GM18867 (cell line): ENCODE measurements around the gene TCF3.

Experiments
- ATAC-seq: cut with Tn5 transposase; IDR thresholded peaks from one replicate; pipeline ENCODE4 v1.9.1; 2021; ENCODE audit warnings: mild to moderate bottlenecking, moderate library complexity; ENCODE audit not compliant: unreplicated experiment

The TCF3 gene

DNA sequence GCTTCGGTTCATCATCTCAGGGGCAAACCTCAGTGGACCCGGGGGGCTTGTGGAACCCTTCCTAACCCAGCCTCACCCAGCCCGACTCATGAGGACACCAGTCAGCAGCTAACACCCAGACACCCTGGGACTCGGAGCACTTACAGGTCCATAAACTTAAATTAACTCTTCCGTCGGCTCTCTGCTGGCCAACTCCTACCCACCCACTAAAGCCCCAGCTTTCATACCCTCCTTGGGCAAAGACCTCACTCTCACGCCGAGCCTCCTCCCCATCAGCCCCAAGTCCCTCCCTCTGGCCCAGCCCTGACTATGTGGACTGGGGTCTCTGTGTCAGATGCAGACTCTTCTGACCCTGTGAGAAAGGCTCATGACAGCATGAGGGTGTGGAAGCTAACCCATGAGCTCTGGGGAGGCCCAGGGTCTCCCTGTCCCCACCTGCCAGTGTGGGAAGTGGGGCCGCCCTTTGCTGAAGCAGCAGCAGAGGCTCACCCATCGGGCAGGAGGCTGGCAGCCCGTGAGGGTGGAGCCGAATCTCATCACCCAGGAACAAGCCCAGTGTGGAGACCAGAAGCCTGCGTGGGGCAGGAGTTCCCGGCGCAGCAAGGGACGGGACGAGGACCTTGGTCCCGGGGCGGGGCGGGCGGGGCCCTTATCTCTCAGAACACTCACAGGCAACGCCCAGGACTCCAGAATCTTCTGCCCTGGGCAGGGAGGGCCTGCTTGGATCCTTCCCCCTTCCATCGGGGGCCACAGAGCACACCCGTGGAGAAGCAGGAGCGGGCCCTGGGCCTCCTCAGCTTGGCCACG, 19.8 kb downstream of the TCF3 start:
- ATAC-seq = no peak

DNA sequence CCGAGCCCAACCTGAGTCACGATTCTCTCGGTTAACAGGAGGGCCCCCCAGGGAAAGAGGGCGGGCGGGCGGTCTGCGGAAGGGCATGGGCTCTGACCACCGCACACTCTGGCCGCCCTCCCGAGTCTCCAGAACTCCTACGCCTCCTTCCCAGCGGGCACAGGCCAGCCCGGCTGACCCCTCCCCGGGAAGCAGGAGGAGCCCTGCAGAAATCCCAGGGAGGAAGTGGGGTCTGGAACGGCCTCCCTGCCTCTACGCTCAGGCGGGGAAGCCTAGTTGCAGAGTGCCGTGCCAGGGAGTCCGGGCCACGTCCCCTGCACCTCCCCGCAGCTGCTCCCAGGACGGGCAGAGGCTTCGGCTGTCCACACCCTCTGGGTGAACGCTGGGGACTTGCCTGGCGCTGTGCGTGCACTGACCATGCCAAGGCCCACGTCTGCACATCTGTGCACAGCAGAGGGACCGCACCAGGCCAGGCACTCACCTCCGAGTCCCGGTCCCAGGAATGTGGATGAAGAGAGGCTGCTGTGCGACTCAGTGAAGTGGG, 20.8 kb downstream of the TCF3 start:
- ATAC-seq = no peak

- no peak for ATAC-seq
Observed at GRCh38 chr19:1630811-1631210, 21.6 kb downstream of the TCF3 start.

DNA sequence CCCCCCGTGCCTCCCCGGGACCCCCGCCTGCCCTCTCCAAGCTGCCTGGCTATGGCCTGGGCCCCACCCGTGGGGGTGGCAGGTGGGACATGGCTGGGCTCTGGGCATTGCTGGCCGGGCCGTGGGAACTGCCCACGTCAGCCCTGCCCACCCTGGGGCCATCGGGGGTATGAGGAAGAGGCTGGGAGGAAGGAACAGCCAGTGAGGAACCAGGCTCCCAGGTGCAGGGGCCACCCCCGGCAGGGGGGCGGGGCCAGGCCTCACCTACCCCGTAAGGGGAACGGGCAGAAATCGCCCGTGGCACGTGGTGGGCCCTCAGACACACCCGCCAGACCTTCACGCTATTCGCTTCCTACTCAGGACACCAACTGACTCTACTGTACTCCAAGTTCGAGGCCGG, 22.4 kb downstream of the TCF3 start:
- no peak for ATAC-seq

DNA sequence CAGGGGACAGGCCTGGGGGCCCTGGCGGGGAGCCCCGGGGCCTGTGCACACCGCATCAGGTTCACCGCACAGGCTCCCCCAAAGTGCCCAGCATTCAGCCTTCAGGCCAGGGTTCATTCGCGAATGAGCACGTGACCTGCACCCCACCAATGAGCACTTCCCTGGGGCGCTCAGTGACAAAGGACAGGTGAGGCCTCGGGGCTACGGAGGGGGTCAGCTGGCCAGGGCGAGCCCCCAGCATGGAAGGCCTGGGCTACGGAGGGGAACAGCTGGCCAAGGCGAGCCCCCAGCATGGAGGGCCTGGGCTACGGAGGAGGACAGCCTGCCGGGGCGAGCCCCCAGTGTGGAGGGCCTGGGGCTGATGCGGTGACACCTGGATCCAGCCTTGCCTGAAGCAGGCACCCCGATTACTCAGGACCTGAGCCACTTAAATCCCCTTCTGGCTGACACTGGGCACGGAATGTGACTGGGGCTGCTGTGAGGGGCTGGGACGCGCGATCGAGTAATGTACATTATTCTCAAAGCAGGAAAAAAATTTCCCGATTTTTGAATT, 23.1 kb downstream of the TCF3 start:
- no peak for ATAC-seq

GRCh38 chr19:1627194-1627593, 25.2 kb downstream of the TCF3 start:
- ATAC-seq = no peak

DNA sequence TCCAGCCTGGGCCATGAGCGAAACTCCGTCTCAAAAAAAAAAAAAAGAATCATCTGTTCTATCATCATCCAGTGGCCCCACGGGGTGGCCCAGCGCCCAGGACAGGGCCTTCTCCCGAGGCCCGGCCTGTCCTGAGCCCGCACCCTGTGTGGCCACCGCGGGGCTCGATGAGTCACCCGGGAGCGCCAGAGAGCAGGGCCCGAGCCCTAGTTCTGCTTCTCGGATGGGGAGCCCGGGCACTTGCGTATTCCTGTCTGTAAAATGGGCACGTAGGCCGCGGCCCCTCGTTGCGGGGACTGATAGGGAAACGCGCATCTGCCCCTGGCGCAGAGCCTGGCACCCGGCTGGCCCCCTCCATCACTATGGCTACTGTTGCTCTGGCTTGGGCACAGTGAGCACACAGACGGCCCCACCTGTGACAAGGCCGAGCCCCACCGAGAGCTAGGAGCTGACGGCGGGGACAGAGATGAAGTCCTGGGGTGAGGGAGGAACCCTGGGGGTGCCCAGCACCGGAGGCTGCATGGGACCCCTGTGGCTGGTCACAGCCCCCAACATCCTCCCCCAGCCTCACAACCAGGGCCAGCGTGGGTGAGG, 25.9 kb downstream of the TCF3 start:
- ATAC-seq = no peak

GRCh38 chr19:1624458-1624857, 28.0 kb downstream of the TCF3 start:
- no peak for ATAC-seq

DNA sequence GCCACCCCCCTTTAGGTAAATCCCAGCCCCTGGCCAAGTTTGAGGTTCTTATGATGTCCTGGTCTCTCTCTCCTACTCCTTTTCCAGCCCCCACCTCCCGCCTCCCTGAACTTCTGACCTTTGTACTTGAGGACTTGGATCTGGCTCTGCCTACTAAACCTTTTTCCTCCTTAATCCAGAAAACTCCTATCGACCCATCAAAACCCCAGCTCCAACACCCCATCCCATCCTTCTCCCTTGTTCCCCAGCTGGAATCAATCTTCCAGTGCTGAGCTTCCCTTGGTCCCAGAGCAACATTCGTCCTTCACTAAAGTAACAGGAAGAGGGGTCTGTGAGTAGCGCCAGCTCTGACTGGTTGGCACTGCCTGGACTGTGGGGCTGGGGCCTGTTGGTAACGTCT, 29.9 kb downstream of the TCF3 start:
- ATAC-seq = no peak

DNA sequence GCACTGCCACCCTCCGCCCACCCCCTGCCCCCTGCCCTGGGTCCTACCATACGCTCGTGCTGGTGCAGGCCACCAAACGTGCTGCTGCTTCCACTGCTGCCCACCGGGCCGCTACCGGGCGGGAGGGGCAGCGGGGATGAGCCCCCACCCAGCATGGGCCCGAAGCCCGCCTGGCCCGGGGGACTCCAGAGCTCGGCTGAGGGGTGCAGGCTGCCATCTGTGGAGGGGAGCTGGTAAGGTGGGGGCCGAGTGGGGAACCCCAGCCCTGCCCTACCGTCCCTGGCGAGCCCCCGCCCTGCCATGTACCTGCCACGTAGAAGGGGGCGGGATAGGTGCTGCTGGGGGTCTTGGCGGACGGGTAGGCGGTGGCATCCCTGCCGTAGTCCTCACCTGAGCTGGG, 30.4 kb downstream of the TCF3 start:
- no peak for ATAC-seq

DNA sequence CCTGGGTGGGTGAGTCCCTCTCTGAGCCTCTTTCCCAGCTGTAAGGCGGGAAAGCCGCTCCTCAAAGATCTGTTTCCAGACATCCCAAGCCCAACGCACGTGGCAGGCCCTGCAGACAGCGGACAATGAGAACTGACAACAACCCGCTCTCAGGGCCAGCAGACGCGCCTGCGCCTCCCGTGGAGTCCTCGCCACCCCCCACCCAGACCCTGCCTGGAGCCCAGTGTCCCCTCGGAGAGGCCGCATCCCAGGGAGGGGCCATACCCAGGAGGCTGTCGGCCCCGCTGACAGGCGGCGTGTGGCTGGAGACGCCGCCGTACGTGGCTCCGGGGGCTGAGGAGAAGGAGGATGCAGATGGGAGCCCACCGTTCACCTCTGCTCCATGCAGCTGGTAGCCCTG, 30.8 kb downstream of the TCF3 start:
- no peak for ATAC-seq

GRCh38 chr19:1621021-1621420, 31.4 kb downstream of the TCF3 start:
- no peak for ATAC-seq

GRCh38 chr19:1620502-1620901, 31.9 kb downstream of the TCF3 start:
- ATAC-seq = no peak

- no peak for ATAC-seq
Observed at GRCh38 chr19:1619703-1620102, 32.7 kb downstream of the TCF3 start.

- ATAC-seq = no peak
Observed at GRCh38 chr19:1619094-1619439, 33.3 kb downstream of the TCF3 start.

GRCh38 chr19:1618157-1619093, 34.0 kb downstream of the TCF3 start:
- ATAC-seq = no peak

- no peak for ATAC-seq
Observed at GRCh38 chr19:1616875-1617274, 35.5 kb downstream of the TCF3 start.

GRCh38 chr19:1616396-1616795, 36.0 kb downstream of the TCF3 start:
- no peak for ATAC-seq

- ATAC-seq = no peak
Observed at GRCh38 chr19:1615156-1615765, 37.2 kb downstream of the TCF3 start.

GRCh38 chr19:1613808-1614570, 38.4 kb downstream of the TCF3 start:
- no peak for ATAC-seq
